RWPE1 (cell line): ENCODE results near the gene SIGMAR1.

Source experiments
- CTCF ChIA-PET: fragments of 350-600 bp; sonication (Branson Sonifier 250); formaldehyde crosslinking; extraction: SDS; loops from one replicate; lab custom pipeline; 2021; lab: Yijun Ruan, JAX
- POLR2A ChIA-PET: fragments of 400-600 bp; formaldehyde crosslinking; extraction: SDS; loops from one replicate; lab custom pipeline; 2020; ENCODE audit warnings: antibody characterized with exemption; ENCODE audit not compliant: low non-redundant PET; lab: Yijun Ruan, JAX
- DNase-seq: peaks from one replicate; pipeline ENCODE4 v3.0.0; 2012; ENCODE audit warnings: low spot score
- H3K27ac ChIP-seq: fragments of 450-650 bp; 2 replicates; pipeline ENCODE4 v1.5.1; 2017
- TF ChIP-seq, protein P1 (sequence below): fragments of 450-650 bp; conservative IDR thresholded peaks from 2 replicates; pipeline ENCODE4 v1.5.1; 2017; ENCODE audit warnings: low read depth, mild to moderate bottlenecking

SIGMAR1 gene

DNA sequence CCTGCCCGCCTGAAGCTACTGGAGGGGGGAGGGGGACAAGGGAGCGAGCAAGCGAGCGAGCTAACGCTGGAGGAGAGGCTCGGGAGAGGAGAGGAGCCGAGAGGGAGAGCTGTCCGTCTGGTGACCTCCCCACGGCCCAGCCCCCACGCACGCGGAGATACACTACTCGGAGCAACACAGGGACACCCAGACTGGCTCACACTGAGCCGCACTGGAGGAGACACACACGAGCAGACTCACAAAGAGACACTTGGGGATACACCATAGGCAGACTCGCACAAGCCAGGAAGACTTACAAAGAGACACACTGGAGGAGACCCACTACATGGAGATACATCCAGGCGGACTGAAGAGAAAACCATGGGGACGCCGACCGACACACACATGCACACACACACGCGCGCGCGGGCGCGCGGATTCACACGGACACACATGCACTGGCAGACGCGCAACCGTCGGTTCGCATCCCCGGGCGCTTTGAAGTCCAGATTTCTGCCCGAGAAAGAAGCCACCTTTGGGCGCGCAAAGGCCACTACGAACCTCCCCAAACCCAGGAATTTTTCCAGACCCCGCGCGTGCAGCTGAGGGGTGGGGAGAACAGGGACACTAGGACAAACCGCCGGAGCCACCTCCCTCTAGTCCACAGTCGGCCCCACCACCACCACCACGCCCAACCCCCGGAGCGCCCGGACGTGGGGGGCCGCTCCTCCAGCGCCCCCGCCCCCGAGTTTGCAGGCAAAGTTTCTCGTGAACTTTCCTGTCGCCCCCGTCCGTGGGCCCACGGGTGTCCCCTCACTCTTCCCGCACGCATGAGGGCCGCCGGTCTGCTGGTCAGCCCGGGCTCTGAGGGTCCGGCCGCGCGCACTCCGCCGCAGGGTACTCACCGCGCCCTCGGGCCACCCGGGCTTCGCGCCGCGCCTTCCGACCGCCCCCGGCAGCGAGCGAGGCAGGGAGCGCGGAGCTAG, 48.6 kb downstream of the SIGMAR1 start:
- ChIA-PET POLR2A (no interaction called here), CTCF (interaction anchor here (0.7 to 2.0 kb wide), 3 partner anchors 15 to 41 kb away, joined by 3 to 8 read pairs (median 4); no protein-coding TSS in a partner anchor)
- TF ChIP-seq, protein P1, sequence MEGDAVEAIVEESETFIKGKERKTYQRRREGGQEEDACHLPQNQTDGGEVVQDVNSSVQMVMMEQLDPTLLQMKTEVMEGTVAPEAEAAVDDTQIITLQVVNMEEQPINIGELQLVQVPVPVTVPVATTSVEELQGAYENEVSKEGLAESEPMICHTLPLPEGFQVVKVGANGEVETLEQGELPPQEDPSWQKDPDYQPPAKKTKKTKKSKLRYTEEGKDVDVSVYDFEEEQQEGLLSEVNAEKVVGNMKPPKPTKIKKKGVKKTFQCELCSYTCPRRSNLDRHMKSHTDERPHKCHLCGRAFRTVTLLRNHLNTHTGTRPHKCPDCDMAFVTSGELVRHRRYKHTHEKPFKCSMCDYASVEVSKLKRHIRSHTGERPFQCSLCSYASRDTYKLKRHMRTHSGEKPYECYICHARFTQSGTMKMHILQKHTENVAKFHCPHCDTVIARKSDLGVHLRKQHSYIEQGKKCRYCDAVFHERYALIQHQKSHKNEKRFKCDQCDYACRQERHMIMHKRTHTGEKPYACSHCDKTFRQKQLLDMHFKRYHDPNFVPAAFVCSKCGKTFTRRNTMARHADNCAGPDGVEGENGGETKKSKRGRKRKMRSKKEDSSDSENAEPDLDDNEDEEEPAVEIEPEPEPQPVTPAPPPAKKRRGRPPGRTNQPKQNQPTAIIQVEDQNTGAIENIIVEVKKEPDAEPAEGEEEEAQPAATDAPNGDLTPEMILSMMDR = no peak
- no peak for DNase-seq
- no peak overlapping the region for H3K27ac ChIP-seq

DNA sequence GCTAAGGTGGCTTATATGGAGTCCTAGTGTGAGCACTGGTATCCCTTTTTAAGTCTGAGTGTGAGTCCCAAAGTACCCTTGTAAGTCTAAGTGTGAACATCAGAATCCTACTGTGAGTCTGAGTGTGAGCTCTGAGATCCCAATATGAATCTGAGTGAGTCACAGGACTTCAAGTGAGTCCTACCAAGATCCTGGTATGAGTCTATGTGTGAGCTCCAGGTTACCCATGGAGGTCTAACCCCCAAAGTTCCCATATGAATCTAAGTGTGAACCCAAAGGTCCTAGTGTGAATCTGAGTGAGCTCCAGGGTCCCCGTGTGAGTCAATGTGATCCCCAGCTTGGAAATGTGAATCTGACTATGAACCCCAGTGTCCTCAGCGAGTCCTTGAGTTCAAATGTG, 50.3 kb downstream of the SIGMAR1 start:
- ChIA-PET CTCF (interaction anchor here (0.6 to 2.0 kb wide), 3 partner anchors 40 to 183 kb away, joined by 4 to 8 read pairs (median 4); no protein-coding TSS in a partner anchor), POLR2A (no interaction called here)
- H3K27ac ChIP-seq = no peak overlapping the region
- no peak for DNase-seq
- TF ChIP-seq, protein P1 = no peak

DNA sequence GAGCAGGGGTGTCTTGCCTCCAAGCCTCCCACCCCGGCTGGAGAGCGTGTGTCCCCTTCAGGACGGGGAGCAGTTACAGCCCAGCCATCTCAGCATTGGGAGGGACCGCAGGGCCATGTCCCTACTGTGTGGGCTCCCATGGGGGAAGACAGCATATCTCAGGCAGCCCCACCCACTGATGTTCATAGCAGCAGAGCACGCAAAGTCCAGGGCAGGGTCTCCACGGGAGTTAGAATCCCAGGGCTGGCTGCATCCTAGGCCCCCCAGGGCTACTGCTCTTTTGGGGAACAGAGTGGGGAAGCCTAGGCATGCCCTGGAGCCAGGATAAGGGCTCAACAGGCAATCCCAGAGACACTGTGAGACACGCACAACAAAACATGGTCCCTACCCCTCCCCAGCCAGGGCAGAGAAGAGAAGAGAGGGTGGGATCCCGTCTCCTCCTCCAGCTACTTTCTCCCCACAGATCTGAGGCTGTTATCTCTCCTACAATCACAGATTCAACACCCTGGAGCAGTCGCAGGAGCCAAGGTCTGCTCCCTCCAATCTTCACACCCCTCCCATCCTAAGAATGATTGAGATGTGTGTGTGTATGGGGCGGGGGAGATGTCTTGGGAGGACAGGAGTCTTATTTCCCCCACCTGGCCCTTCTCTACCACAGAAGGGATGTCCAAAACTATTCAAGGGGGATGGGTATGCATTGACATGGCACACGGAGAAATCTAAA, 51.5 kb downstream of the SIGMAR1 start:
- ChIA-PET POLR2A (no interaction called here), CTCF (interaction anchor here (1.2 to 1.5 kb wide), 2 partner anchors 38 to 182 kb away, joined by 4 to 9 read pairs; no protein-coding TSS in a partner anchor)
- DNase-seq = no peak
- H3K27ac ChIP-seq = no peak overlapping the region
- TF ChIP-seq, protein P1 = no peak

DNA sequence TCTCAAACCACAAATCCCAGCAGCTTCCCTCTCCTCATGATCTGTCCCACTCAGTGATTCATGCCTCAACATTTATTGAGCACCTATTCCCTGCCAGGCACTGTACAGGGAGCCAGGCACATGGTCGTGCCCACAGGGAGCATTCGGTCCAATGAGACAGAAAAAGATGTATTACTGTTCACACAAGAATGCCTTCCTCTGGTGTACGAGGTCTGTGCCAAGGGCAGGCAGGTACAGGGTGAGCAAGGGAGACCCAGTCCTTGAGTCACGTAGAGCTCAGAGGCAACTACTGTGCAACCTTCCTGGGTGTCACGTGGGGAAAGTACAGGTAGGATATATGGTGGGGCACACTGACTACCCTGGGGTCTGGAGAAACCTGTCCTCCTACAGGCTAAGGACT, 52.6 kb downstream of the SIGMAR1 start:
- ChIA-PET POLR2A (no interaction called here), CTCF (interaction anchor here (0.9 to 1.5 kb wide), 3 partner anchors 37 to 206 kb away, joined by 4 to 9 read pairs (median 4); no protein-coding TSS in a partner anchor)
- DNase-seq = no peak
- TF ChIP-seq, protein P1 = no peak
- no peak overlapping the region for H3K27ac ChIP-seq
